H54 (cell line): ENCODE results near the gene TTLL12.
A peak's percentile ranks its signal among the peaks of the same experiment; 100 is the strongest.
"Not testable (repeated sequence)": the region's sequence is repeated elsewhere in the genome, so short reads cannot be mapped to it uniquely, and the experiment has no call there.

ENCODE experiments used
- DNase-seq: peaks from one replicate; pipeline ENCODE4 v3.0.0; 2011; ENCODE audit warnings: low spot score, mixed read lengths; ENCODE audit not compliant: insufficient read length
- FAIRE-seq: peaks from 3 replicates; lab custom pipeline; 2011; peaks lifted over from hg19 to GRCh38; lab: Jason Lieb, UNC
- POLR2A ChIP-seq: IDR thresholded peaks from 2 replicates; pipeline ENCODE4 v1.6.1; 2011; ENCODE audit warnings: low read depth, mild to moderate bottlenecking, low read length

Gene TTLL12

GRCh38 chr22:43152357-43153071, 34.4 kb downstream of the TTLL12 start:
- DNase-seq (peak; percentile 65), FAIRE-seq (no peak)
- TF ChIP-seq POLR2A, result peak; percentile 40; the same call in 1 of the 2 replicates

GRCh38 chr22:43152003-43152356, 35.0 kb downstream of the TTLL12 start:
- DNase-seq (no peak), FAIRE-seq (no peak)
- no peak for TF ChIP-seq POLR2A

- peak; percentile 54 for DNase-seq
- TF ChIP-seq POLR2A, result peak; percentile 73
- no peak for FAIRE-seq
These were observed 35.5 kb downstream of the TTLL12 start, which contains the start of gene TSPO for GRCh38 chr22:43151251-43152002. Gene TSPO (plus strand): TSS chr22:43151559. CDS start chr22:43159239, 7,680 bp downstream.

- no peak for TF ChIP-seq POLR2A
- FAIRE-seq (no peak), DNase-seq (no peak)
These were observed 36.2 kb downstream of the TTLL12 start for GRCh38 chr22:43150731-43151206.

- DNase-seq, result no peak
- TF ChIP-seq POLR2A, result no peak
- no peak for FAIRE-seq
These were observed 38.4 kb downstream of the TTLL12 start for GRCh38 chr22:43148581-43148980.

- DNase-seq (no peak), FAIRE-seq (no peak)
- TF ChIP-seq POLR2A, result no peak
These were observed 39.1 kb downstream of the TTLL12 start for GRCh38 chr22:43147821-43148220.

- DNase-seq, FAIRE-seq: not testable (repeated sequence)
These were observed 40.6 kb downstream of the TTLL12 start for GRCh38 chr22:43146332-43146731.

GRCh38 chr22:43145371-43145770, 41.6 kb downstream of the TTLL12 start:
- not testable (repeated sequence) for DNase-seq, FAIRE-seq

GRCh38 chr22:43144949-43145348, 42.0 kb downstream of the TTLL12 start:
- TF ChIP-seq POLR2A, result no peak
- FAIRE-seq (no peak), DNase-seq (no peak)

- DNase-seq (peak; percentile 73), FAIRE-seq (no peak)
- TF ChIP-seq POLR2A, result peak; percentile 39; the same call in 1 of the 2 replicates
These were observed 43.9 kb downstream of the TTLL12 start, which contains the start of gene MCAT for GRCh38 chr22:43142880-43143562. Gene MCAT (minus strand): TSS chr22:43143398. CDS start chr22:43143348, 50 bp downstream.

- TF ChIP-seq POLR2A, result no peak
- DNase-seq, result no peak
These were observed 50.1 kb downstream of the TTLL12 start for GRCh38 chr22:43136801-43137200.

GRCh38 chr22:43136255-43136654, 50.7 kb downstream of the TTLL12 start:
- FAIRE-seq, result no peak

More at GRCh38 chr22:43136801-43137200, 50.1 kb downstream of the TTLL12 start:
- no peak for FAIRE-seq

GRCh38 chr22:43135565-43135964, 51.4 kb downstream of the TTLL12 start:
- FAIRE-seq, result no peak
- TF ChIP-seq POLR2A, result no peak

More at GRCh38 chr22:43136255-43136654, 50.7 kb downstream of the TTLL12 start:
- DNase-seq, result no peak
- no peak for TF ChIP-seq POLR2A

GRCh38 chr22:43134553-43134952, 52.4 kb downstream of the TTLL12 start:
- TF ChIP-seq POLR2A, result no peak
- FAIRE-seq, result no peak
- no peak for DNase-seq

More at GRCh38 chr22:43135565-43135964, 51.4 kb downstream of the TTLL12 start:
- no peak for DNase-seq
